SK-N-SH (cell line): ENCODE measurements around the gene NEUROG1. TPM values are rescaled to one million over a fixed set of nuclear protein-coding genes. Genes with fewer than 3 reads are reported as not detected.

ENCODE experiments used
- CTCF ChIA-PET: fragments of 300-600, 350-600 bp; formaldehyde crosslinking; extraction: SDS; loops from one replicate; lab custom pipeline; 2021; lab: Yijun Ruan, JAX
- POLR2A ChIA-PET: fragments of 350-600 bp; sonication (Branson Sonifier 250); formaldehyde crosslinking; extraction: SDS; loops from one replicate; lab custom pipeline; 2020; ENCODE audit warnings: antibody characterized with exemption, inconsistent platforms; lab: Yijun Ruan, JAX
- DNase-seq: peaks from one replicate; pipeline ENCODE4 v3.0.0; 2012
- H2AFZ ChIP-seq: fragments of 200-600 bp; sonication (generic); 2 replicates; pipeline ENCODE4 v1.8.1; 2016; ENCODE audit warnings: antibody characterized with exemption, mild to moderate bottlenecking, low read depth
- H3F3A ChIP-seq: fragments of 200-600 bp; sonication (generic); replicated peaks from 2 replicates; pipeline ENCODE3; 2016; ENCODE audit warnings: antibody characterized with exemption, mild to moderate bottlenecking; ENCODE audit not compliant: insufficient read depth
- H3K27ac ChIP-seq, 2 experiments: fragments of 200-500 bp in 1 of 2; fragments of 200-600 bp in 1 of 2; sonication (Bioruptor generic) in 1 of 2; sonication (generic), shearing (Covaris generic) in 1 of 2; 2 replicates each; pipeline versions ENCODE4 v1.5.1 to v1.6.1; 2014 to 2016; ENCODE audit warnings: low read depth in 2 of 2, inconsistent platforms in 1 of 2, low read length in 1 of 2, mild to moderate bottlenecking in 1 of 2, mixed read lengths in 1 of 2
- H3K27me3 ChIP-seq: fragments of 200-600 bp; sonication (generic), shearing (Covaris generic); 2 replicates; pipeline ENCODE4 v1.6.1; 2016; ENCODE audit warnings: mixed run types; ENCODE audit not compliant: insufficient read depth
- H3K36me3 ChIP-seq, 2 experiments: fragments of 200-500 bp in 1 of 2; fragments of 200-600 bp in 1 of 2; sonication (Bioruptor generic) in 1 of 2; sonication (generic) in 1 of 2; replicated peaks in 1 of 2; 2 replicates each; pipeline versions ENCODE3 to v1.5.1; 2014 to 2016; ENCODE audit warnings: low read length in 1 of 2, mild to moderate bottlenecking in 1 of 2; ENCODE audit not compliant: insufficient read depth in 2 of 2, control insufficient read depth in 1 of 2
- H3K4me1 ChIP-seq, 2 experiments: fragments of 200-500 bp in 1 of 2; fragments of 200-600 bp in 1 of 2; sonication (Bioruptor generic) in 1 of 2; sonication (generic), shearing (Covaris generic) in 1 of 2; 2 replicates each; pipeline versions ENCODE4 v1.5.1 to v1.6.1; 2014 to 2016; ENCODE audit warnings: low read depth in 1 of 2, low read length in 1 of 2, mixed run types in 1 of 2; ENCODE audit not compliant: insufficient read depth in 2 of 2, control insufficient read depth in 1 of 2
- H3K4me2 ChIP-seq: fragments of 200-600 bp; sonication (generic), shearing (Covaris generic); 2 replicates; pipeline ENCODE4 v1.6.1; 2017; ENCODE audit warnings: mixed run types
- H3K4me3 ChIP-seq, 2 experiments: fragments of 200-500 bp in 1 of 2; fragments of 200-600 bp in 1 of 2; sonication (Bioruptor generic) in 1 of 2; sonication (generic), shearing (Covaris generic) in 1 of 2; 2 replicates each; pipeline versions ENCODE4 v1.5.1 to v1.8.1; 2014 to 2016; ENCODE audit warnings: low read depth in 2 of 2, inconsistent platforms in 1 of 2, low read length in 1 of 2, mild to moderate bottlenecking in 1 of 2, mixed read lengths in 1 of 2, moderate library complexity in 1 of 2
- H3K79me2 ChIP-seq: fragments of 200-600 bp; sonication (generic); 2 replicates; pipeline ENCODE4 v1.8.1; 2017; ENCODE audit warnings: mild to moderate bottlenecking; ENCODE audit not compliant: insufficient read depth
- H3K9ac ChIP-seq: fragments of 200-600 bp; sonication (generic); 2 replicates; pipeline ENCODE4 v1.6.1; 2017; ENCODE audit warnings: mixed run types
- H3K9me2 ChIP-seq: fragments of 200-600 bp; sonication (generic); 2 replicates; pipeline ENCODE4 v1.6.1; 2017; ENCODE audit warnings: mixed run types
- H3K9me3 ChIP-seq: fragments of 200-600 bp; sonication (generic); 2 replicates; pipeline ENCODE4 v1.6.1; 2017; ENCODE audit warnings: mixed run types, mild to moderate bottlenecking, moderate library complexity
- H4K20me1 ChIP-seq: fragments of 200-600 bp; sonication (generic); 2 replicates; pipeline ENCODE4 v1.6.1; 2017; ENCODE audit warnings: mild to moderate bottlenecking, mixed run types; ENCODE audit not compliant: insufficient read depth
- CHD2 ChIP-seq: fragments of 150-350 bp; IDR thresholded peaks from 2 replicates; pipeline ENCODE4 v1.6.1; 2018; ENCODE audit warnings: low read length; ENCODE audit not compliant: partially characterized antibody
- CTCF ChIP-seq: fragments of 200-600 bp; sonication (generic); IDR thresholded peaks from 2 replicates; pipeline ENCODE4 v1.6.1; 2017; ENCODE audit warnings: antibody characterized with exemption, mild to moderate bottlenecking, moderate library complexity
- ELF1 ChIP-seq: IDR thresholded peaks from 2 replicates; pipeline ENCODE4 v1.4.0; 2012
- FOSL2 ChIP-seq: IDR thresholded peaks from 2 replicates; pipeline ENCODE4 v1.4.0; 2012; ENCODE audit warnings: low read depth, mild to moderate bottlenecking, moderate library complexity, borderline replicate concordance
- FOXJ3 ChIP-seq: sonication (generic); formaldehyde crosslinking; IDR thresholded peaks from 2 replicates; pipeline ENCODE4 v1.5.1; 2020; ENCODE audit warnings: mild to moderate bottlenecking, missing genetic modification reagents
- JUND ChIP-seq: IDR thresholded peaks from 2 replicates; pipeline ENCODE4 v1.4.0; 2012
- NFIC ChIP-seq: IDR thresholded peaks from 2 replicates; pipeline ENCODE4 v1.4.0; 2012; ENCODE audit warnings: borderline replicate concordance
- POLR2AphosphoS5 ChIP-seq: IDR thresholded peaks from 2 replicates; pipeline ENCODE4 v1.6.1; 2012; ENCODE audit warnings: low read depth, low read length
- RCOR1 ChIP-seq: fragments of 150-350 bp; IDR thresholded peaks from 2 replicates; pipeline ENCODE4 v1.6.1; 2017; ENCODE audit warnings: antibody characterized with exemption, low read length
- REST ChIP-seq: IDR thresholded peaks from 2 replicates; pipeline ENCODE4 v1.6.1; 2012; ENCODE audit warnings: mild to moderate bottlenecking, low read depth, low read length, moderate library complexity
- RXRA ChIP-seq: IDR thresholded peaks from 2 replicates; pipeline ENCODE4 v1.4.0; 2012; ENCODE audit warnings: low read depth, mild to moderate bottlenecking, borderline replicate concordance
- USF1 ChIP-seq: IDR thresholded peaks from 2 replicates; pipeline ENCODE4 v1.4.0; 2012; ENCODE audit warnings: low read depth, borderline replicate concordance
- USF2 ChIP-seq: fragments of 150-350 bp; IDR thresholded peaks from 2 replicates; pipeline ENCODE4 v1.6.1; 2017; ENCODE audit warnings: antibody characterized with exemption, low read length, low read depth, borderline replicate concordance
- YY1 ChIP-seq: IDR thresholded peaks from 2 replicates; pipeline ENCODE4 v1.4.0; 2012; ENCODE audit warnings: low read depth, mild to moderate bottlenecking
- ZBTB33 ChIP-seq: IDR thresholded peaks from 2 replicates; pipeline ENCODE4 v1.4.0; 2012; ENCODE audit warnings: low read depth, borderline replicate concordance
- WGBS: methylation state at CpG from one replicate; pipeline ENCODE4 v1.1.6; 2017; ENCODE audit warnings: low lambda C conversion rate; 5-methylcytosine and 5-hydroxymethylcytosine counted together
- polyA plus RNA-seq, 3 experiments: library from polyadenylated mRNA; depleted of rRNA; stranded (reverse); fragments of >200 nt; gene quantifications; 2 replicates each; pipeline ENCODE4 v1.2.3, GENCODE V29; 2012

Gene NEUROG1
- polyA plus RNA-seq, 1 of the 3 experiments (the other 2 are of a cell fraction) = not detected

GRCh38 chr5:135490245-135491037 is 45.3 kb downstream of the NEUROG1 start:
- H3K27me3 ChIP-seq = no peaks in the 10 kb centered on the region; the same call in 1 of the 2 replicates
- WGBS = 93% methylated on average over 46 of the region's 49 CpGs
- no peak overlapping the region for H3K4me2 ChIP-seq
- POLR2A ChIA-PET = no interaction called here
- no peak overlapping the region for H2AFZ ChIP-seq
- H3K4me1 ChIP-seq = peaks cover 5 to 14% of the 10 kb centered on the region in 2 experiments; a peak in 3 of 4 replicates
- no peak for DNase-seq
- peaks cover 13% of the 10 kb centered on the region for H3F3A ChIP-seq
- no peak overlapping the region for H3K4me3 ChIP-seq
- H3K79me2 ChIP-seq = no peaks in the 10 kb centered on the region
- H3K9ac ChIP-seq = no peak overlapping the region
- H4K20me1 ChIP-seq = no peaks in the 10 kb centered on the region
- no peaks in the 10 kb centered on the region for H3K36me3 ChIP-seq
- CTCF ChIA-PET = interaction anchor here (0.8 to 2.8 kb wide), 6 partner anchors 24 to 76 kb away, joined by 3 to 20 read pairs (median 3); no protein-coding TSS in a partner anchor
- no peak overlapping the region for H3K27ac ChIP-seq
- H3K9me2 ChIP-seq = no peaks in the 10 kb centered on the region
- TF ChIP-seq JUND (no peak), USF1 (no peak), ELF1 (no peak), FOXJ3 (no peak), USF2 (no peak), POLR2AphosphoS5 (no peak), FOSL2 (no peak)
- no peaks in the 10 kb centered on the region for H3K9me3 ChIP-seq

- Histone ChIP-seq H3K9ac (no peak overlapping the region), H3K36me3 (no peaks in the 10 kb centered on the region), H3K27ac (no peak overlapping the region), H3K4me2 (no peak overlapping the region; the same call in 1 of the 2 replicates), H3K4me1 (peaks cover 5 to 11% of the 10 kb centered on the region in 2 experiments; a peak in 3 of 4 replicates), H3K9me3 (no peaks in the 10 kb centered on the region), H4K20me1 (no peaks in the 10 kb centered on the region), H3K9me2 (no peaks in the 10 kb centered on the region), H2AFZ (no peak overlapping the region), H3K27me3 (no peaks in the 10 kb centered on the region; the same call in 1 of the 2 replicates), H3K4me3 (no peak overlapping the region), H3F3A (peaks cover 11% of the 10 kb centered on the region), H3K79me2 (no peaks in the 10 kb centered on the region)
- 92% methylated on average over 51 of the region's 53 CpGs for WGBS
- ChIA-PET POLR2A (no interaction called here), CTCF (interaction anchor here (0.8 to 2.8 kb wide), 7 partner anchors 23 to 77 kb away, joined by 3 to 20 read pairs (median 3); no protein-coding TSS in a partner anchor)
- no peak for DNase-seq
- TF ChIP-seq RXRA = no peak
- no peak for TF ChIP-seq REST
- no peak for TF ChIP-seq RCOR1
- no peak for TF ChIP-seq NFIC
- TF ChIP-seq CHD2 = no peak
- TF ChIP-seq FOSL2 = no peak
- TF ChIP-seq CTCF = no peak
- no peak for TF ChIP-seq ELF1
- no peak for TF ChIP-seq ZBTB33
- TF ChIP-seq YY1 = no peak
- TF ChIP-seq JUND = no peak
Observed at GRCh38 chr5:135489466-135490244, 46.1 kb downstream of the NEUROG1 start.
